ENCODE data around the gene CLASP1.

DNA sequence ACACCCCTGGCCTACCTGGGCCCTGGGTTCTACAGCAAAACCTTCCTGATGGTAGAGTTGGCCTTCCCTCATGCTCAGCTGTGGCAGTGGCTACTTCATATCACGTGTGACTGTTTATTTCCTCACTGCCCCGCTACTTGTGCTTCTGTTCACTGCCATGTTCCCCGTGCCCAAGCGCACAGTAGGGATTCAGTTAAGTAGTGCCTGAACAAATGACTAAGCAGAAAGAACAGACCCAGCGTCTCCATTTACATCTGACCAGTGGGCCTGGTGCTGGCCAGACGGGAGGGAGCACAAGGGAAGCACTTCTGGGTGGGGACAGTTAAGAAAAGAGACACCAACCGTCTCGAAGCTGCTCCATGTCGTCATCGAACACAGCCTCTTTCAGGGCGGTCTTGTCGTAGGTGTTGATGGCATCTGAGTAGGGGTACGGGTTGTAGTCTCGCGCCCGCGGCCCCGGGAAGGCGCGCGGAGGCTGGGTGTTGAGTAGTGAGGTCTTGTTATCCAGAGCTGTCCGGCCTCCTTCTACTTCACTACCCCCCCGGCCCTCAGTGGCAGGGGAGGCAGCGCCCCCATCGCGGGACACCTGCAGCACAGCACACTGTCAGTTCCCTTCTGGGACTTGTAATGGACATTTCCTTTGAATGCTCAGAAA is 281.9 kb downstream of the CLASP1 start:
- TF ChIP-seq, protein P1, sequence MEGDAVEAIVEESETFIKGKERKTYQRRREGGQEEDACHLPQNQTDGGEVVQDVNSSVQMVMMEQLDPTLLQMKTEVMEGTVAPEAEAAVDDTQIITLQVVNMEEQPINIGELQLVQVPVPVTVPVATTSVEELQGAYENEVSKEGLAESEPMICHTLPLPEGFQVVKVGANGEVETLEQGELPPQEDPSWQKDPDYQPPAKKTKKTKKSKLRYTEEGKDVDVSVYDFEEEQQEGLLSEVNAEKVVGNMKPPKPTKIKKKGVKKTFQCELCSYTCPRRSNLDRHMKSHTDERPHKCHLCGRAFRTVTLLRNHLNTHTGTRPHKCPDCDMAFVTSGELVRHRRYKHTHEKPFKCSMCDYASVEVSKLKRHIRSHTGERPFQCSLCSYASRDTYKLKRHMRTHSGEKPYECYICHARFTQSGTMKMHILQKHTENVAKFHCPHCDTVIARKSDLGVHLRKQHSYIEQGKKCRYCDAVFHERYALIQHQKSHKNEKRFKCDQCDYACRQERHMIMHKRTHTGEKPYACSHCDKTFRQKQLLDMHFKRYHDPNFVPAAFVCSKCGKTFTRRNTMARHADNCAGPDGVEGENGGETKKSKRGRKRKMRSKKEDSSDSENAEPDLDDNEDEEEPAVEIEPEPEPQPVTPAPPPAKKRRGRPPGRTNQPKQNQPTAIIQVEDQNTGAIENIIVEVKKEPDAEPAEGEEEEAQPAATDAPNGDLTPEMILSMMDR (IDR thresholded peaks at IDR 0.05): no peak
- TF ChIP-seq POLR2A (IDR thresholded peaks at IDR 0.05) (no peak), POLR2AphosphoS5 (IDR thresholded peaks at IDR 0.05; ENCODE audit: insufficient read depth in 1 of 2, low read depth in 1 of 2) (no peak)

Data from vagina (tissue), 2 donors.